GM12864 (cell line): ENCODE data around the gene PML.

Source experiments
- DNase-seq: peaks from one replicate; pipeline ENCODE4 v3.0.0-alpha.2; 2011; ENCODE audit warnings: low read depth
- H3K4me3 ChIP-seq: 2 replicates; pipeline ENCODE4 v1.5.1; 2011; ENCODE audit warnings: mild to moderate bottlenecking, low read depth, low read length, control low read depth
- TF ChIP-seq, protein P1 (sequence below): IDR thresholded peaks from 2 replicates; pipeline ENCODE4 v1.5.1; 2011; ENCODE audit warnings: low read depth, mild to moderate bottlenecking, moderate library complexity, low read length, control low read depth, inconsistent platforms; ENCODE audit errors: missing control alignments

The PML gene

DNA sequence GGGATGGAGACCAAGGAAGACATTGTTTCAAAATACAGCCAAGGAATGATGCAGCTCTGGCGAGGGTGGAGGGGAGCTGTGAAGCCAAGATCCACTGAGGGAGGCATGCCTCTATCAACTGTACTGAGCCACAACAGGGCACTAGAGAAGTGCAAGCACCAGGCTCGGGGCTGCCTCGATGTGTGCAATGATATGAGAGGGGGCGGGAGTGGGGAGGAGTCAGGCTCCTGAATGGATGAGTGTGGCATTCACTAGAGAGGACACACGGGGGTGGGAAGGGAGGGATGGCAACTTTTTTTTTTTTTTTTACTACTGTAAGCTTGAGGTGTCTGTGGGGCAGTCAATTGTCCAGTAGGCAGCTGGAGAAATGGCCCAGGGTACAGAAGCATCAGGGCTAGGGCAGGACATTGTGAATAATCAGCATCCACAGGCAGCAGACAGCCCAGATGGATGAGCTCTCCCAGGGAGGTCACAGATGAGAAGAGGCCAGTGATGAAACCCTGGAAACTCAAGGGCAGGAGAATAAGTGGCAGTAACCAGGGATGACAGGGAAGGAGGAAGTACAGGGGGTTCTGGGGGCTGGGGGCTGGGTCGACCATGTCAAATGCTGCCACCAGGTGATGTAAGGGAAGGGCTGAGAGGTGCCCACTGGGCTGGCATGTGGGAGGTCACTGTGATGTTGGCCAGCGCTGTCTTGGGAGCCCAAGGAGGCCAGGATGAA is 8.3 kb upstream of the PML start:
- TF ChIP-seq, protein P1, sequence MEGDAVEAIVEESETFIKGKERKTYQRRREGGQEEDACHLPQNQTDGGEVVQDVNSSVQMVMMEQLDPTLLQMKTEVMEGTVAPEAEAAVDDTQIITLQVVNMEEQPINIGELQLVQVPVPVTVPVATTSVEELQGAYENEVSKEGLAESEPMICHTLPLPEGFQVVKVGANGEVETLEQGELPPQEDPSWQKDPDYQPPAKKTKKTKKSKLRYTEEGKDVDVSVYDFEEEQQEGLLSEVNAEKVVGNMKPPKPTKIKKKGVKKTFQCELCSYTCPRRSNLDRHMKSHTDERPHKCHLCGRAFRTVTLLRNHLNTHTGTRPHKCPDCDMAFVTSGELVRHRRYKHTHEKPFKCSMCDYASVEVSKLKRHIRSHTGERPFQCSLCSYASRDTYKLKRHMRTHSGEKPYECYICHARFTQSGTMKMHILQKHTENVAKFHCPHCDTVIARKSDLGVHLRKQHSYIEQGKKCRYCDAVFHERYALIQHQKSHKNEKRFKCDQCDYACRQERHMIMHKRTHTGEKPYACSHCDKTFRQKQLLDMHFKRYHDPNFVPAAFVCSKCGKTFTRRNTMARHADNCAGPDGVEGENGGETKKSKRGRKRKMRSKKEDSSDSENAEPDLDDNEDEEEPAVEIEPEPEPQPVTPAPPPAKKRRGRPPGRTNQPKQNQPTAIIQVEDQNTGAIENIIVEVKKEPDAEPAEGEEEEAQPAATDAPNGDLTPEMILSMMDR = no peak
- DNase-seq = no peak
- H3K4me3 ChIP-seq = no peak overlapping the region

DNA sequence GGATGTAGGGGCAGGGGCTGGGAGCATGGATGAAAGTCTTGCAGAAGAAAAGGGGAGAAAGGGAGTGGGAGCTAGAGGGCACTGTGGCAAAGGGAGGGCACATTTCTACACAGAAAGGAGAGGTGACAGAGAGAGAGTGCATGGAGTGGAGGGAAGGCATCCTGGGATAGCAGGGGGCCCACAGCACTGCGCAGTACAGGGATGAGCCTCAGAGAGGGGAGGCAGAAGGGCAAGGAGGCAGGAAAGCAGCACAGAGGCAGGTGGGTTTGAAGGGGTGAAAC is 7.8 kb upstream of the PML start:
- no peak for DNase-seq
- TF ChIP-seq, protein P1 = no peak

GRCh38 chr15:73987250-73987649 is 7.3 kb upstream of the PML start:
- TF ChIP-seq, protein P1 = no peak
- no peak overlapping the region for H3K4me3 ChIP-seq
- no peak for DNase-seq

More for the DNA sequence above, 7.8 kb upstream of the PML start:
- no peak overlapping the region for H3K4me3 ChIP-seq

DNA sequence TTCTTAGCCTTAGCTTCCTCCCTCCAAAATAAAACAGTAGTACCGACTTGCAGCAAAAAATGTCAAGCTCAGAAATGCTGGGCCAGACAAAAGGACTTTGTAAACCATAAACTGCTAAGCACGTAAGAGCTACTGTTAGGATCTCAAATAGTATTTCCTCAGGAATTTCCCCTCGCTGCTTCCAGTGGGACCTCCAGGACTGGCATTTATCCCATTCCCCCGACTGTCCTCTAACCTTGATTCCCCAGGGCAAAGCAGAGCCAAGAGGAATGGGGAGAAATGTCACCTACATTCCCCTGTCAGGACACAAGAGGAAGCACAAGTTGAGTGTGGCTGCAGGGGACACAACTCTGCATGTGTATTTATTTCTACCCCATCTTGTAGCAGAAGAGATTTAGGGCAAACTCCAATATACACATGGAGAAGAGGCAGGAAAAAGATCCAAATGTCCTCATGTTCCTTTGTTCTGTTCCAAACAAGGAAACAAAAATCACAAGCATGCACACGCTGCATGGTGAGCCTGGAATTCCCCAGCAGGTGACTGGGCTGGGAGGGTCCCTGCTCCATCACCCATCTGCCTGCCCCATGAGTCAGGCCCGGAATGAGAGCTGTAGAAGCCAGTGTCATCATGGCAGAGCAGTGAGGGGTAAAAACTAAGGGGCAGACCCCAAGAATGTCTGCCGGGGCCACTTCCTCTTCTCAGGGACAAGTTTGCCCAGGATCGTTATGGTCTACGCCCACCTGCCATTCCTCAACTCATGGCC is 6.7 kb upstream of the PML start:
- TF ChIP-seq, protein P1 = no peak

GRCh38 chr15:73988445-73988969 is 6.0 kb upstream of the PML start:
- DNase-seq = no peak
- H3K4me3 ChIP-seq = no peak overlapping the region
- TF ChIP-seq, protein P1 = no peak

More for the DNA sequence above, 6.7 kb upstream of the PML start:
- no peak overlapping the region for H3K4me3 ChIP-seq
- DNase-seq = no peak

GRCh38 chr15:73989001-73989798 is 5.3 kb upstream of the PML start:
- TF ChIP-seq, protein P1 = no peak
- DNase-seq = no peak
- no peak overlapping the region for H3K4me3 ChIP-seq
